ENCODE data around the gene NQO2. TPM values are rescaled to one million over a fixed set of nuclear protein-coding genes. Genes with fewer than 3 reads are reported as not detected.
"Not testable (repeated sequence)": the region's sequence is repeated elsewhere in the genome, so short reads cannot be mapped to it uniquely, and the experiment has no call there.

The NQO2 gene
- total RNA-seq, 1 donor from 2014 or later, result 58.8 TPM

- H3K4me3 Mint-ChIP-seq (ENCODE audit: unreplicated experiment), result peak overlapping the region; percentile 42
- peaks cover 8% of the 10 kb centered on the region for H3K27me3 Mint-ChIP-seq (ENCODE audit: unreplicated experiment)
- peaks cover 37% of the 10 kb centered on the region for H3K36me3 Mint-ChIP-seq (ENCODE audit: low read depth, unreplicated experiment)
- no peak for TF ChIP-seq CTCF (IDR thresholded peaks at IDR 0.05; ENCODE audit: unreplicated experiment)
- H3K9me3 Mint-ChIP-seq (ENCODE audit: unreplicated experiment), result no peaks in the 10 kb centered on the region
- H3K4me1 Mint-ChIP-seq (ENCODE audit: unreplicated experiment), result peaks cover 13% of the 10 kb centered on the region
- no peak overlapping the region for H3K27ac Mint-ChIP-seq (ENCODE audit: unreplicated experiment)
- DNase-seq (ENCODE audit: low spot score), result no peak
Measured at GRCh38 chr6:3005077-3005476, 5.4 kb downstream of the NQO2 start.

- Mint-ChIP-seq H3K4me3 (ENCODE audit: unreplicated experiment) (no peak overlapping the region), H3K36me3 (ENCODE audit: low read depth, unreplicated experiment) (peaks cover 45% of the 10 kb centered on the region), H3K4me1 (ENCODE audit: unreplicated experiment) (peaks cover 10% of the 10 kb centered on the region), H3K27me3 (ENCODE audit: unreplicated experiment) (peaks cover 8% of the 10 kb centered on the region), H3K9me3 (ENCODE audit: unreplicated experiment) (no peaks in the 10 kb centered on the region), H3K27ac (ENCODE audit: unreplicated experiment) (no peak overlapping the region)
- TF ChIP-seq CTCF (IDR thresholded peaks at IDR 0.05; ENCODE audit: unreplicated experiment), result no peak
- no peak for DNase-seq (ENCODE audit: low spot score)
Measured at GRCh38 chr6:3005874-3006273, 6.2 kb downstream of the NQO2 start.

GRCh38 chr6:3006476-3006875, 6.8 kb downstream of the NQO2 start:
- Mint-ChIP-seq H3K27me3 (ENCODE audit: unreplicated experiment) (peaks cover 8% of the 10 kb centered on the region), H3K36me3 (ENCODE audit: low read depth, unreplicated experiment) (peaks cover 51% of the 10 kb centered on the region), H3K4me1 (ENCODE audit: unreplicated experiment) (peaks cover 10% of the 10 kb centered on the region), H3K27ac (ENCODE audit: unreplicated experiment) (no peak overlapping the region), H3K4me3 (ENCODE audit: unreplicated experiment) (no peak overlapping the region), H3K9me3 (ENCODE audit: unreplicated experiment) (no peaks in the 10 kb centered on the region)
- no peak for TF ChIP-seq CTCF (IDR thresholded peaks at IDR 0.05; ENCODE audit: unreplicated experiment)
- no peak for DNase-seq (ENCODE audit: low spot score)

- no peak overlapping the region for H3K27ac Mint-ChIP-seq (ENCODE audit: unreplicated experiment)
- no peaks in the 10 kb centered on the region for H3K9me3 Mint-ChIP-seq (ENCODE audit: unreplicated experiment)
- DNase-seq (ENCODE audit: low spot score), result no peak
- peaks cover 62% of the 10 kb centered on the region for H3K36me3 Mint-ChIP-seq (ENCODE audit: low read depth, unreplicated experiment)
- H3K27me3 Mint-ChIP-seq (ENCODE audit: unreplicated experiment), result peaks cover 11% of the 10 kb centered on the region
- TF ChIP-seq CTCF (IDR thresholded peaks at IDR 0.05; ENCODE audit: unreplicated experiment), result no peak
- H3K4me3 Mint-ChIP-seq (ENCODE audit: unreplicated experiment), result no peak overlapping the region
- peaks cover 5% of the 10 kb centered on the region for H3K4me1 Mint-ChIP-seq (ENCODE audit: unreplicated experiment)
Measured at GRCh38 chr6:3007571-3007970, 7.9 kb downstream of the NQO2 start.

- DNase-seq (ENCODE audit: low spot score); H3K4me3 Mint-ChIP-seq (ENCODE audit: unreplicated experiment); H3K27ac Mint-ChIP-seq (ENCODE audit: unreplicated experiment); H3K9me3 Mint-ChIP-seq (ENCODE audit: unreplicated experiment): not testable (repeated sequence)
- Mint-ChIP-seq H3K27me3 (ENCODE audit: unreplicated experiment) (peaks cover 14% of the 10 kb centered on the region), H3K36me3 (ENCODE audit: low read depth, unreplicated experiment) (peaks cover 67% of the 10 kb centered on the region), H3K4me1 (ENCODE audit: unreplicated experiment) (peaks cover 11% of the 10 kb centered on the region)
Measured at GRCh38 chr6:3008712-3009265, 9.1 kb downstream of the NQO2 start.

Measured in endothelial cell (in vitro differentiated cells).